AG04449 (cell line): Measurements from ENCODE around the gene AOC3.

Source experiments
- CTCF ChIA-PET: fragments of 350-600 bp; formaldehyde crosslinking; extraction: SDS; loops from one replicate; lab custom pipeline; 2021; ENCODE audit warnings: antibody characterized with exemption; lab: Yijun Ruan, JAX
- POLR2A ChIA-PET: fragments of 400-600, 350-600 bp; formaldehyde crosslinking; extraction: SDS; loops from one replicate; lab custom pipeline; 2020; ENCODE audit warnings: antibody characterized with exemption, inconsistent platforms; lab: Yijun Ruan, JAX
- DNase-seq: peaks from one replicate; pipeline ENCODE4 v3.0.0-alpha.2; 2010; ENCODE audit warnings: low read depth, low spot score
- H3K4me3 ChIP-seq: 2 replicates; pipeline ENCODE4 v1.5.1; 2011; ENCODE audit warnings: low read depth, mild to moderate bottlenecking, control low read depth, low read length
- TF ChIP-seq, protein P1 (sequence below): IDR thresholded peaks from one replicate; pipeline ENCODE4 v1.5.1; 2011; ENCODE audit warnings: mild to moderate bottlenecking, moderate library complexity, low read length, control low read depth, inconsistent platforms; ENCODE audit not compliant: insufficient read depth; ENCODE audit errors: missing control alignments

Gene AOC3

DNA sequence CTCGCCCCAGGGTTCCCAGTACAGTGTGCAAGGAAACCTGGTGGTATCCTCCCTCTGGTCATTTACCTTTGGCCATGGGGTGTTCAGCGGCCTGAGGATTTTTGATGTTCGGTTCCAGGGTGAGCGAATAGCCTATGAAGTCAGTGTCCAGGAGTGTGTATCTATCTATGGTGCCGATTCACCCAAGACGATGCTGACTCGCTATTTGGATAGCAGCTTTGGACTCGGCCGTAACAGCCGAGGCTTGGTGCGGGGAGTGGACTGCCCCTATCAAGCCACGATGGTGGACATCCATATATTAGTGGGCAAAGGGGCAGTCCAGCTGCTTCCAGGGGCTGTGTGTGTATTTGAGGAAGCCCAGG is 5.5 kb upstream of the AOC3 start:
- no peak overlapping the region for H3K4me3 ChIP-seq
- POLR2A ChIA-PET = interaction anchor here (1.4 kb wide), 1 partner anchor 153 kb away, joined by 3 read pairs; no protein-coding TSS in a partner anchor
- TF ChIP-seq, protein P1, sequence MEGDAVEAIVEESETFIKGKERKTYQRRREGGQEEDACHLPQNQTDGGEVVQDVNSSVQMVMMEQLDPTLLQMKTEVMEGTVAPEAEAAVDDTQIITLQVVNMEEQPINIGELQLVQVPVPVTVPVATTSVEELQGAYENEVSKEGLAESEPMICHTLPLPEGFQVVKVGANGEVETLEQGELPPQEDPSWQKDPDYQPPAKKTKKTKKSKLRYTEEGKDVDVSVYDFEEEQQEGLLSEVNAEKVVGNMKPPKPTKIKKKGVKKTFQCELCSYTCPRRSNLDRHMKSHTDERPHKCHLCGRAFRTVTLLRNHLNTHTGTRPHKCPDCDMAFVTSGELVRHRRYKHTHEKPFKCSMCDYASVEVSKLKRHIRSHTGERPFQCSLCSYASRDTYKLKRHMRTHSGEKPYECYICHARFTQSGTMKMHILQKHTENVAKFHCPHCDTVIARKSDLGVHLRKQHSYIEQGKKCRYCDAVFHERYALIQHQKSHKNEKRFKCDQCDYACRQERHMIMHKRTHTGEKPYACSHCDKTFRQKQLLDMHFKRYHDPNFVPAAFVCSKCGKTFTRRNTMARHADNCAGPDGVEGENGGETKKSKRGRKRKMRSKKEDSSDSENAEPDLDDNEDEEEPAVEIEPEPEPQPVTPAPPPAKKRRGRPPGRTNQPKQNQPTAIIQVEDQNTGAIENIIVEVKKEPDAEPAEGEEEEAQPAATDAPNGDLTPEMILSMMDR = no peak
- no peak for DNase-seq
- CTCF ChIA-PET = interaction anchor here (1.0 to 8.8 kb wide), 11 partner anchors 9 to 152 kb away, joined by 4 to 241 read pairs (median 7); partner anchors contain the start of genes BECN1, PSME3 and RPL27

DNA sequence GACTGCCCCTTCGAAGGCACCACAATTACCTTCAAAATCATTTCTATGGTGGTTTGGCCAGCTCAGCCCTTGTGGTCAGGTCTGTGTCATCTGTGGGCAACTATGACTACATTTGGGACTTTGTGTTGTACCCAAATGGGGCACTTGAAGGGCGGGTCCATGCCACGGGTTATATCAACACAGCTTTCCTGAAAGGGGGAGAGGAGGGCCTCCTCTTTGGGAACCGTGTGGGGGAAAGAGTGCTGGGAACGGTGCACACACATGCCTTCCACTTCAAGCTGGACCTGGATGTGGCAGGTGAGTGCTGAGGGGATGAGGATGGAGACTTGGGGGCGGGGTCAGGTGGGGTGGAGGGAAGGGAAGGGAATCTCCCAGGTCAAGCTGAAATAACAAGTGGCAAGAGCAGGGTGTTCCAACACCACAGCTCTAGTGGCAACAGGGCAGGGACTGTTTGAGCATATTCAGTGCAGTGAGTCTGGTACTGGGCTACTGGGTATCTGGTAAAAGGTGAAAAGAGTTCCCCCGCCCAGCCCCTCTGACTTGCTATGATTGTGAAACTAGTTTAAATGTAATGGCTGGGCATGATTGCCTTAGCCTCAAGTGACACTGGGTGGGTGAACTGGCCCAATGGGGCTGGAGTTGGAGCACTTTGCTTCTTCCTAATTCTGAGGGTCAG is 4.9 kb upstream of the AOC3 start:
- TF ChIP-seq, protein P1 = no peak
- H3K4me3 ChIP-seq = no peak overlapping the region
- DNase-seq = no peak
- ChIA-PET CTCF (interaction anchor here (0.7 to 8.8 kb wide), 12 partner anchors 9 to 1868 kb away, joined by 3 to 241 read pairs (median 6); partner anchors contain the start of genes BECN1, PSME3 and RPL27), POLR2A (interaction anchor here (1.4 kb wide), 1 partner anchor 153 kb away, joined by 3 read pairs; no protein-coding TSS in a partner anchor)

DNA sequence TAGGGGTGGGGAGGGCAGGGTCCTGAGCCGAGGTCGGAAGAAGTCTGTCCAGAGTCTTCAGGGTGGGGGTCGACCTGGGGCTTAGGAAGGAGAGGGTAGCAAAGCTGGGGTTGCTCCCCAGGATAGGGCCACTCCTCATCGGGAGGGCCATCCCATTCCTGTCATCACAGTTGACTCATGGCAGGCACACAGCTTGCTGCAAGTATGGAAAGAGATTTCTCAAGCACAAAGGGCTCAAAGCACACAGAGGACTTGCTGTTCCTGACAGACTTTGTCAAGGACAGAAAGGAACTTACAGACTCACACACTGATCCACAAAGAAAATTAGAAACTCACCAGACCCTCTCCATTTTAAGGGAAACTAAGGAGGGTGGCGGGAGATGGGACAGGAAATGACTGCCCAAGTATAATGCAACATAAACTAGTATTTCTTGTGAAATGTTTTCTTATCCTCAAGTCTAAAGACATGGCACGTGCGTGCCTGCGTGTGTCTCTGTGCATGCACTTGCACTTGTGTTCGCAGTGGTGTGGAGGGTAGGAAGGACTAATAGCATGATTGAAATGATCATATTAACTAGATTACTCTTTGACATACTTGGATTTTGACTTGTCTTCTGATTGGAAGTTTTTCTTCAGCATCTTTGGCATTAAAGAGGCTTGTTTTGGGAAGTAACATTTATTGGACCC is 4.3 kb upstream of the AOC3 start:
- TF ChIP-seq, protein P1 = no peak
- CTCF ChIA-PET = interaction anchor here (0.7 to 8.8 kb wide), 7 partner anchors 18 to 1868 kb away, joined by 3 to 241 read pairs (median 8); partner anchors contain the start of genes BECN1 and RPL27
- H3K4me3 ChIP-seq = no peak overlapping the region
- DNase-seq = no peak
- POLR2A ChIA-PET = no interaction called here

DNA sequence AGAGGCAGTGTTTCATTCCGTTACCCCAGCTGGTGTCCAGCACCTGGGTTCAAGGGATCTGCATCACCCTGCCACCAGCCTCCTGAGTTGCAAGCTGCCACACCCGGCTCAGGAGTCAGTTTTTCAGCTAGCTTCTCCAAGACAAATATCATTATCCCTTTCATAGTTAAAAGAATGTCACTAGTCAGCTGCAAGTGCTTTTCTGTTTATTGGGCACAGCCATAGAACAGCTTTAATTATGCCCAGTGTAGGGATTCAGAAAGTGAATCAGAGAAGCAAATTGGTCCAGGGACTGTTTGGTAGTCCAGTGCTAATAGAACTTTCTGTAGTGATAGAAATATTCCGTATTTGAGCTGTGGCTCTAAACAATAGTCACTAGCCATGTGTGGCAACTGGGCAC is 2.9 kb upstream of the AOC3 start:
- CTCF ChIA-PET = interaction anchor here (1.3 to 8.8 kb wide), 5 partner anchors 9 to 120 kb away, joined by 3 to 241 read pairs (median 6); partner anchors contain the start of gene BECN1
- POLR2A ChIA-PET = interaction anchor here (0.6 to 1.3 kb wide), 3 partner anchors 34 to 740 kb away, joined by 3 to 5 read pairs (median 3); partner anchors contain the start of gene VPS25
- TF ChIP-seq, protein P1 = no peak
- H3K4me3 ChIP-seq = no peak overlapping the region
- DNase-seq = no peak

DNA sequence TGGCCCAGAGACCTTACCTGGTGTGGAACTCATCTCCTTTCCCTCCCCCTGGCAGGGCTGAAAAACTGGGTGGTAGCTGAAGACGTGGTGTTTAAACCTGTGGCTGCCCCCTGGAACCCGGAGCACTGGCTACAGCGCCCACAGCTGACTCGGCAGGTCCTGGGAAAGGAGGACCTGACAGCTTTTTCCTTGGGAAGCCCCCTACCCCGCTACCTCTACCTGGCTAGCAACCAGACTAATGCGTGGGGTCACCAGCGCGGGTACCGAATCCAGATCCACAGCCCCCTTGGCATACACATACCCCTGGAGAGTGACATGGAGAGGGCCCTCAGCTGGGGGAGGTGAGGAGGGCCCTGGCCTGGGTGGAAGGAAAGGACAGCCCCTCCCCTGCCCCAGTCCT is 2.0 kb upstream of the AOC3 start:
- DNase-seq = no peak
- no peak overlapping the region for H3K4me3 ChIP-seq
- ChIA-PET POLR2A (interaction anchor here (0.8 kb wide), 1 partner anchor 149 kb away, joined by 3 read pairs; the partner anchor contains the start of gene RPL27), CTCF (interaction anchor here (0.9 to 8.8 kb wide), 5 partner anchors 10 to 119 kb away, joined by 3 to 241 read pairs (median 5); no protein-coding TSS in a partner anchor)
- TF ChIP-seq, protein P1 = no peak
